ENCODE measurements around the gene KIF20B. TPM values are rescaled to one million over a fixed set of nuclear protein-coding genes. Genes with fewer than 3 reads are reported as not detected.

The KIF20B gene
- total RNA-seq, 1 donor, result 23.4 TPM

Other genes starting within 250 kb of the KIF20B start
- gene SLC16A12, start 166.0 kb upstream of the KIF20B start, total RNA-seq, result not detected
- gene PANK1, start 56.3 kb upstream of the KIF20B start, total RNA-seq, result 0.52 TPM